Measurements from ENCODE around the gene ALDOC. TPM values are rescaled to one million over a fixed set of nuclear protein-coding genes. Genes with fewer than 3 reads are reported as not detected.
A peak's percentile ranks its signal among the peaks of the same experiment; 100 is the strongest.

ALDOC gene
- total and polyA plus RNA-seq, 2 experiments from 2014 or later = 18.4 to 47.3 TPM

DNA sequence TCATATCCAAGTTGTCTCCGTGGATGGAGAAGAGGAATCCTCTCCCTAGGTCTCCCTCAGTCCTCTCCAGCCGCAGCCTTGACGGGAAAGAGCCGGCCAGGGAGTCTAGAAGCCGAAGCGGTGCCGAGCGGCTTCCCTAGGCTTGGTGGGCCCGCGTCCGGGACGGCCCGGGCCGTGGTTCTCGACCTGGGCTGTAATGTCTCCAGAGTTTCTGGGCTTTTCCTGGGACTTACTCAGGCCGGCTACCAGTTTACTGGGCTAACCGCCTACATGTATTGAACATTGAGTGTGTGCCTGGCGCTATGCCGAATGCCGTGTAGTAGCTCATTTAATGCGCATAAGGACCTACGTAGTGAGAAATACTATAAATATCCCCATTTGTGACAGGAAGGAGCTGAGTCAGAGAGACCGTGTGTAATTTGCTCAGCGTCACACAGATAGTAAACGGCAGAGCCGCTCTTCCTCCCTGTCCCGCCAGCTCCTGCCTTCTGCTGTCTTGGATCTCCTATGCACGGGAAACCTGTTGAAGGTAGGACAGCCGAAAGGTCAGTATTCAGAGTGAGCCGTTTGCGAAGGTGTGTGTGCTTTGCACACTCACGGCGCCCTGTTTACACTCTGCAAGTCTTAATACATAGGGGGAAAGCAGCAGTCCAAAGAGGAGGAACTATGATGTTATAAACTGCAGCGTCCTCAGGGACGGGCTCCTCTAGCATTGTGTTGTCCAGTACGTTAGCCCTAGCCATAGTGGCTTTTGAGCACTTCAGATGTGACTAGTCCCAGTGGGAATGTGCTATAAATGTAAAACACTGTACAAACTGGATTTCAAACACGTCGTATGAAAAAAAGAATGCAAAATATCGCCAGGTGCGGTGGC is 22.9 kb upstream of the ALDOC start:
- Histone ChIP-seq H2AFZ (peak overlapping the region; percentile 88), H3K4me3 (peak overlapping the region; percentile 88), H3K4me1 (ENCODE audit: insufficient read depth) (no peaks in the 10 kb centered on the region), H3K36me3 (ENCODE audit: low read depth) (no peaks in the 10 kb centered on the region), H3F3A (ENCODE audit: insufficient read depth) (peaks cover 12% of the 10 kb centered on the region), H4K20me1 (ENCODE audit: insufficient read depth) (no peaks in the 10 kb centered on the region), H3K79me2 (ENCODE audit: insufficient read depth) (peaks cover 32% of the 10 kb centered on the region), H3K4me2 (ENCODE audit: unreplicated experiment) (peak overlapping the region; percentile 87), H3K27ac (peak overlapping the region; percentile 97), H3K27me3 (replicated peaks; ENCODE audit: insufficient read depth) (no peaks in the 10 kb centered on the region), H3K9ac (peak overlapping the region; percentile 93), H3K9me3 (ENCODE audit: low read depth) (no peaks in the 10 kb centered on the region), H3K9me2 (ENCODE audit: insufficient read depth) (no peaks in the 10 kb centered on the region)
- peak; percentile 96 for DNase-seq
- TF ChIP-seq EZH2 (IDR thresholded peaks at IDR 0.05; ENCODE audit: insufficient read depth, poor library complexity, severe bottlenecking) (no peak), EZH2phosphoT487 (IDR thresholded peaks at IDR 0.05; ENCODE audit: insufficient read depth, low read depth) (no peak)
- in situ Hi-C loops (cut with MboI) = no loop called here
- WGBS, 2 experiments (ENCODE audit: low coverage in 1 of 2, low lambda C conversion rate in 2 of 2, missing lambda C conversion rate in 2 of 2) = 1 to 2% methylated on average over 40 of the region's 40 CpGs

DNA sequence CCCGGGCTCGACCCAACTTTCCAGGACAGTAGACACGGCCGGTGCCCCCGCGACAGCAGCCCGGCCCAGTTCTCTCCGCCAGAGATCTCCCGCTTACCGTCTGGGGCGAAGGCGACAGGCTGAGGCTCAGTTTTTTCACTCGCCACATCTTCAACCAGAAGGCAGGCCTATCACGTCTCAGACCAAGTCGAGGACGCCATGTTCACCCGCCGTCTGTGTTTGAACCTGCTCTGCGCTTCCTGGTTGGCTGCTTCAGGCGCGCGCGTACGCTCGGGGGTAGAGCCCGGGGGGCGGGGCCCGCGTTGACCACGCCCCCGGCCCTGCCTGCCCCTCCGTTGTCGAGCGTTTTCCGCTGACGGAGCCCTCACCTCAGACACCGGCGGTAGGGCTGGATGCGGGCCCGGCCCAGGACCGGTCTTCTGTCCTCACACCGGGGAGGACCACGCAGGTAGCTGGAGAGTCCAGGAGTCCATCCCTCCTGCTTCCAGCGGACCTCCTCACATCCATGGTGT is 22.2 kb upstream of the ALDOC start, which contains the start of gene SPAG5:
TSS of gene SPAG5 (minus strand) at position 227 of the 512 bp plus-strand sequence. CDS start at position 148, 79 bp downstream.
- Histone ChIP-seq H4K20me1 (ENCODE audit: insufficient read depth) (no peaks in the 10 kb centered on the region), H3K4me2 (ENCODE audit: unreplicated experiment) (peak within 1 kb of the TSS; percentile 87), H2AFZ (peak within 1 kb of the TSS; percentile 88), H3K4me3 (peak within 1 kb of the TSS; percentile 88), H3F3A (ENCODE audit: insufficient read depth) (peaks cover 12% of the 10 kb centered on the region), H3K9me3 (ENCODE audit: low read depth) (no peaks in the 10 kb centered on the region), H3K79me2 (ENCODE audit: insufficient read depth) (peaks cover 36% of the 10 kb centered on the region), H3K27me3 (replicated peaks; ENCODE audit: insufficient read depth) (no peaks in the 10 kb centered on the region), H3K27ac (peak within 1 kb of the TSS; percentile 97), H3K9me2 (ENCODE audit: insufficient read depth) (no peaks in the 10 kb centered on the region), H3K9ac (peak within 1 kb of the TSS; percentile 93), H3K36me3 (ENCODE audit: low read depth) (no peaks in the 10 kb centered on the region), H3K4me1 (ENCODE audit: insufficient read depth) (no peaks in the 10 kb centered on the region)
- TF ChIP-seq EZH2phosphoT487 (IDR thresholded peaks at IDR 0.05; ENCODE audit: insufficient read depth, low read depth) (no peak), EZH2 (IDR thresholded peaks at IDR 0.05; ENCODE audit: insufficient read depth, poor library complexity, severe bottlenecking) (no peak)
- in situ Hi-C loops (cut with MboI) = no loop called here
- peak; percentile 97 for DNase-seq
- 0% methylated on average over 32 to 43 of the region's 44 CpGs for WGBS, 2 experiments (ENCODE audit: low coverage in 1 of 2, low lambda C conversion rate in 2 of 2, missing lambda C conversion rate in 2 of 2)

DNA sequence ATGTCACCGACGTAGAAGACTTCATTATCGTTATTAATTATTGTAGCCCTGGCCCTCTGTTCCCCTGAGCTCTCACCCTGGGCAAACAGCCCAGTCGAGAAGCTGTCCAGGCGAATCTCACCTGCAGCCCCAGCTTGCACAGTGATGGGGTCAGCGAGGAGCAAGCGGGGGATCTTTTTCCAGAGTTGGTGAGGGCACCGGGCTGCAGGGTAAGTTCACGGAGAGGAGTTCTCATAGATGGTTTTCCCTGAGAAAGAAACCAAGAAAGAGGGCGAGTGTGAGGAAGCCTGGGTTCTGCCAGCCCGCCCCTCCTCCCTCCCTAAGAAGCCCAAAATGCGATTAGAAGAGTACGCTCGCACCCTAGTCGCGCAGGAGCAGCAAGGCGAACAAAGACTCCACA is 21.7 kb upstream of the ALDOC start:
- Histone ChIP-seq H3K9me2 (ENCODE audit: insufficient read depth) (no peaks in the 10 kb centered on the region), H4K20me1 (ENCODE audit: insufficient read depth) (no peaks in the 10 kb centered on the region), H3K36me3 (ENCODE audit: low read depth) (no peaks in the 10 kb centered on the region), H3K9me3 (ENCODE audit: low read depth) (no peaks in the 10 kb centered on the region), H3K9ac (peak overlapping the region; percentile 93), H3K4me2 (ENCODE audit: unreplicated experiment) (peak overlapping the region; percentile 87), H3K4me3 (peak overlapping the region; percentile 88), H3F3A (ENCODE audit: insufficient read depth) (peaks cover 12% of the 10 kb centered on the region), H3K79me2 (ENCODE audit: insufficient read depth) (peaks cover 36% of the 10 kb centered on the region), H2AFZ (peak overlapping the region; percentile 88), H3K4me1 (ENCODE audit: insufficient read depth) (no peaks in the 10 kb centered on the region), H3K27me3 (replicated peaks; ENCODE audit: insufficient read depth) (no peaks in the 10 kb centered on the region), H3K27ac (peak overlapping the region; percentile 97)
- 1 to 2% methylated on average over 13 to 17 of the region's 17 CpGs for WGBS, 2 experiments (ENCODE audit: low coverage in 1 of 2, low lambda C conversion rate in 2 of 2, missing lambda C conversion rate in 2 of 2)
- DNase-seq = no peak
- in situ Hi-C loops (cut with MboI) = no loop called here
- TF ChIP-seq EZH2 (IDR thresholded peaks at IDR 0.05; ENCODE audit: insufficient read depth, poor library complexity, severe bottlenecking) = no peak
- no peak for TF ChIP-seq EZH2phosphoT487 (IDR thresholded peaks at IDR 0.05; ENCODE audit: insufficient read depth, low read depth)

DNA sequence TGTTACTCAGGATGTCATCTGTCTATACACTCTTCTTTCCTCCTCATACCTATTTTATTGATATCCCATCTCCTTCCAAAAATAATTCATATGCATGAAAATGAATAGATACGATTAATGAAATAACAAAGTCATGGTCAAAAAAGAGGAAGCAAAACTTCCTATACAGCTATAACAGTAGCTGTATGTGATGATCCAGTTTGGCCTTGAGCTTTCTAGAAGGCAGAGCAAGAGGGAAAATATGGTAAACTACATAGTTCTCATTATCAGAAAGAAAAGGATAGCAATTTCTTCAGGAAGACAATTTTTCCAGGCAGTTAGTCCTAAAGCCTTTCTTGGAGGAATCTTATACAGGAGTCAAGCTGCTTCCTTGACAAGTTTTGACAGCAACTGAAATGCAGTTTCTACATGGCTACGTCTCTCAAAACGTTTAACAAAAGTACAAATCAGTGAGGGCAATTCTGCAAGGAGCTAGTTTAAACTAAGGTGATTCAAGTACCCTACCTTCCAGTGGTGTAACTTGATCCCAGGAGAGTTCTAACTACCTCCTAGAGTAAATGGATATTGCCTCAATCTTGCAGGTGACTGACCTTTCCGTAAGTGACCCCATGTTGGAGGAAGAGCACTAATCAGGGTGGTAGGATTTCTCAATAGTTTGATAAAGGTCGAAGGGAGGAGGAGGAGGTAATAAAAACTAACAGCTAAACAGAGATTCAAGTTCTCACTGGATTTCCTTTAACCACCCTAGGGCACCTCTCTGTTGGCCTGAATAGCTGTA is 21.1 kb upstream of the ALDOC start:
- H3K9ac ChIP-seq = peak overlapping the region; percentile 93
- WGBS, 2 experiments (ENCODE audit: low coverage in 1 of 2, low lambda C conversion rate in 2 of 2, missing lambda C conversion rate in 2 of 2) = 35 to 36% methylated on average over 5 of the region's 5 CpGs
- no peaks in the 10 kb centered on the region for H3K27me3 ChIP-seq (replicated peaks; ENCODE audit: insufficient read depth)
- H3K9me2 ChIP-seq (ENCODE audit: insufficient read depth) = no peaks in the 10 kb centered on the region
- H3F3A ChIP-seq (ENCODE audit: insufficient read depth) = peaks cover 12% of the 10 kb centered on the region
- TF ChIP-seq EZH2phosphoT487 (IDR thresholded peaks at IDR 0.05; ENCODE audit: insufficient read depth, low read depth) = no peak
- no peak for TF ChIP-seq EZH2 (IDR thresholded peaks at IDR 0.05; ENCODE audit: insufficient read depth, poor library complexity, severe bottlenecking)
- peak overlapping the region; percentile 88 for H3K4me3 ChIP-seq
- peak overlapping the region; percentile 87 for H3K4me2 ChIP-seq (ENCODE audit: unreplicated experiment)
- H3K9me3 ChIP-seq (ENCODE audit: low read depth) = no peaks in the 10 kb centered on the region
- no peak overlapping the region for H3K27ac ChIP-seq
- no peak for DNase-seq
- no peaks in the 10 kb centered on the region for H3K4me1 ChIP-seq (ENCODE audit: insufficient read depth)
- H3K79me2 ChIP-seq (ENCODE audit: insufficient read depth) = peaks cover 36% of the 10 kb centered on the region
- no peaks in the 10 kb centered on the region for H3K36me3 ChIP-seq (ENCODE audit: low read depth)
- H2AFZ ChIP-seq = peak overlapping the region; percentile 88
- in situ Hi-C loops (cut with MboI) = no loop called here
- H4K20me1 ChIP-seq (ENCODE audit: insufficient read depth) = no peaks in the 10 kb centered on the region

All from GM23248 (cell line).